Measurements from ENCODE around the gene CDKAL1.
"Not testable (repeated sequence)": the region's sequence is repeated elsewhere in the genome, so short reads cannot be mapped to it uniquely, and the experiment has no call there.

The CDKAL1 gene

GRCh38 chr6:20751293-20751935, 217.2 kb downstream of the CDKAL1 start:
- DNase-seq = no peak

- DNase-seq = no peak
Measured at GRCh38 chr6:20755631-20756030, 221.4 kb downstream of the CDKAL1 start.

DNA sequence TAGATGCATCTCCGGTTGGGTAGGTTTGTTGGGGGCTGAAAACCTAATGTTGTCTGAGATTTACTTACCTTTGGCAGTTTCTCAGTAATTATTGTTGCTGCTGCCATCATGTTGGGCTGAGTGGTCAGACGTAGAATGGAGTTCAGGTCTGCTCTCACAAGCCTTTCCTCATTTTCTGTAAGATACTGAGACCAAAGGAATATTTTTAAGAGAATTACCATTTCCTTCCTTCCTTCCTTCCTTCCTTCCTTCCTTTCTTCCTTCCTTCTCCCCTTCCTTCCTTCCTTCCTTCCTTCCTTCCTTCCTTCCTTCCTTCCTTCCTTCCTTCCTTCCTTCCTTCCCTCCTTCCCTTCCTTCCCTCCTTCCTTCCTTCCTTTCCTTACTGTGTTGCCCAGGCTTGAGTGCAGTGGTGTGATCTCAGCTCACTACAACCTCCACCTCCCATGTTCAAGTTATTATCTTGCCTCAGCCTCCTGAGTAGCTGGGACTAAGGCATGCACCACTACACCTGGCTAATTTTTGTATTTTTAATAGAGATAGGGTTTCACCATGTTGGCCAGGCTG, 222.4 kb downstream of the CDKAL1 start:
- DNase-seq = not testable (repeated sequence)

- no peak for DNase-seq
Measured at GRCh38 chr6:20757761-20758160, 223.5 kb downstream of the CDKAL1 start.

DNA sequence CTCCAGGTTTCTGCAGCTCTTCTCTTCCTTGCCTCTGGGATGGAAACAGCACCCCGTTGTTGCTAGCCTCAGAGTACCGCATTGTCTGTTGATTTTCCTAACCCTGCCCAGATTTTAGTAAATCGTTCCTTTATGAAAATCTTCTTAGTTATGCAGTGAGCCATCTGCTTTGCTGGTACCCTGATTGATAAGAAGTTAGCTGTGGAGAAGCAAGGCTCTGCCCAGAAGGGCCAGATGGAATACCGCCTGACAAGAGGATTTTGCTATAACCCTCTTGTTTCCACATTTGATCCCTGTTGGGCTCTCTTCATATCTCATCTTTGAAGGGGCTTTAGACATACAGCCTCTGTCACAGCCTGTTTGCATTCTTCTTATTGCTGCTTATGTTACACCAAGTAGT, 229.0 kb downstream of the CDKAL1 start:
- DNase-seq = no peak

- no peak for DNase-seq
Measured at GRCh38 chr6:20769631-20770030, 235.4 kb downstream of the CDKAL1 start.

- DNase-seq = no peak
Measured at GRCh38 chr6:20770773-20771172, 236.5 kb downstream of the CDKAL1 start.

DNA sequence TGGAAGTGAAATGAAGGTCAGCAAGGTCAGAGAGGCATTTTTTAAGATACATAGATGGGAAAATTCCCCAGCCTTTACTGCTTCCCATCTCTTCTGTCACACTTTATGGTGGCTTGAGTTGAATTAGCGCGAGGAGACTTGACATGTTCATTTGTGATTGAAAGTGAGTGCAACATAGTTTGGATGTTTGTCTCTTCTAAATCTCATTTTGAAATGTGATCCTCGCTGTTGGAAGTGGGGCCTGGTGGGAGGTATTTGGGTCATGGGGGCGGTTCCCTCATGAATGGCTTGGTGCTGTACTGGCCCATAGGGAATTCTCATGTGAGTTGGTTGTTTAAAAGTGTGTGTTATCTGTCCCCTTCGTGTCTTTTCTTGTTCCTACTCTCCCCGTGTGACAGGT, 237.2 kb downstream of the CDKAL1 start:
- DNase-seq = no peak

DNA sequence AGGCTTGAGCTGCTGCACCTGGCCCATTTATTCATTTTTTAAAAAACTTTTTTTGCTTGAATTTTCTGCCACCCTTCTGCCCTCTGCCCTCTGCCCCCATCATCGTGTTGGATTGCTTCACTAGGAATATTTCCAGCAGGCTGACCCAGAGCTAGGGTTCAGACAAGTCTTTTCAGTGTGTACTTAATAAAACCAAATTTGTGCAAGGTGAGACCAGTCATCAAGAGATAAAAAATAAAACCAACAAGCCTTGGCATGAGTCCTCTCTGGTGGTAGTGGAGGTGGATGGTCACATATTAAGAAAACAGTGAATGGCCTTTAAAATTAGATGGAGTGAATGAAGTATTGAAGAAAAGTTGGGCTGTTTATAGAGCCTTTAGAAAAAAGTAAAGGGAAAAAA, 239.6 kb downstream of the CDKAL1 start:
- DNase-seq = no peak

DNA sequence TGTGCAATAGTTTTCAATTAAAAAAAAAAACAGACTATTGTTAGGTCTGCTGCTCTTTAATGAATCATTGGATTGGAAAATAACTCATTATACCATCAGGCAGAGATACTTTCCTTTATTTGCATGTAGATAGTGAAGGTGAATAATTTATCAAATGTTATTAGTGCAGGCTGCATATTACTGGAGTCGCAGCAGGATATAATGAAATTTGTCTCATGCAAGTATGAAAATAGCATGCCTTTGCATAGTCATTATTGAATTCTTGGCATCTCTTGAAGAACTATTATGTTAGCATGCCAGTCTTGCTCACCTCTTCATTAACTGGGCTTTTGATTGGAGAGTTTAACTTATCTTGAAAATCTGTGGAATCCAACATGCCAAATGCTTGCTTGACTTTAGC, 241.7 kb downstream of the CDKAL1 start:
- DNase-seq = no peak

GRCh38 chr6:20777801-20778200, 243.5 kb downstream of the CDKAL1 start:
- DNase-seq = no peak

DNA sequence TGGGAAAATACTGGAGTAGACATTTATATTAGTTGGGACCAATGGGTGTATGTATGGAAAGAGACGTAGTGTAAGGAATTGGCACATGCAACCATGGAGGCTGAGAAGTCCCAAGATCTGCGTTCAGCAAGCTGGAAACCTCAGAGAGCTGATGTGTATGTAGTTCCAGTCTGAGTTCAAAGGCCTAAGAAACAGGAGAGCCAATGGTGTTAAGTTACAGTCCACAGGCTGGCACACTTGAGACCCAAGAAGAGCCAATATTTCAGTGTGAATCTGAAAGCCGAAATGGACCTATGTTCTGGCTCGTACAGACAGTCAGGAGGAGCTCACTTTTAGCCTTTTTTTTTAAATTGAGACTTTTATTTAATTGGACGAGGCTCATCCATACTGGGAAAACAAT, 244.2 kb downstream of the CDKAL1 start:
- no peak for DNase-seq

- DNase-seq = no peak
Measured at GRCh38 chr6:20778912-20779311, 244.7 kb downstream of the CDKAL1 start.

DNA sequence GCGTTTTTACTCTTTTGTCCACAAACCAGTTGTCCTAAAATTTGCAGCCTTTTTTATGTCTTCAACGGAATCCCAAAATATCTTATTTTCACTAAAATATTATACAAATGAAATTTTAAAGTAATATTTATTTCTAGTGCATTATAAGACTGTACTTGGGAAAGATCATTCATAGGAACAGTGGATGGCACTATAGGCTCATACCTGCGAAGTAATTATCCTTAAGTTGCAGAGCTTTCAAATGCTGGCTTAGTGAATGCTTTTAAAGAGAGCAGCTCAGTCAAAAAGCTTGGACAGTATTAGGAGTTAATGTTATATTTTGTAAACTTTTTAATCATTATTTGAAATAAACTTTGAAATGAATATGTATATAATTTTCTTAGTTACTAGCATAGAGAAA, 254.9 kb downstream of the CDKAL1 start:
- no peak for DNase-seq

GRCh38 chr6:20790032-20790791, 256.0 kb downstream of the CDKAL1 start:
- no peak for DNase-seq

DNA sequence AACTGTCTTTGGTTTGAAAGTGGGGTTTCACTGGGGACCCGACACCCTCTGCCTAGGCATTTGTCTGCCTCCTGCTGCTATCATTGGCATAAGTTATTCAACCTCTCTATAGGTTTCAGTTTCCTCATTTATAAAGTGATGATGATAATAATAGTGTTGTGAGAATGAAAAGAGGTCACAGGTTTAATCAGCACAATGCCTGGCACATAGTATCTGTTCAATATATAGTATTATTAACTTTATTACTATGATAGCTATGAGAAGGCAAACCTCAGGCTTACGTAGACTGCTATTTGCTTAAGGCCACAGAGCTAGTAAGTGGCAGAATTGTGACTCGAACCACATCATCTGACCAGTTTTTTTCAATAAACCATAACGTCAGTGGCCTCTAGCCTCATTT, 256.8 kb downstream of the CDKAL1 start:
- DNase-seq = no peak

- DNase-seq = no peak
Measured at GRCh38 chr6:20791944-20792343, 257.7 kb downstream of the CDKAL1 start.

GRCh38 chr6:20793174-20793573, 258.9 kb downstream of the CDKAL1 start:
- no peak for DNase-seq

DNA sequence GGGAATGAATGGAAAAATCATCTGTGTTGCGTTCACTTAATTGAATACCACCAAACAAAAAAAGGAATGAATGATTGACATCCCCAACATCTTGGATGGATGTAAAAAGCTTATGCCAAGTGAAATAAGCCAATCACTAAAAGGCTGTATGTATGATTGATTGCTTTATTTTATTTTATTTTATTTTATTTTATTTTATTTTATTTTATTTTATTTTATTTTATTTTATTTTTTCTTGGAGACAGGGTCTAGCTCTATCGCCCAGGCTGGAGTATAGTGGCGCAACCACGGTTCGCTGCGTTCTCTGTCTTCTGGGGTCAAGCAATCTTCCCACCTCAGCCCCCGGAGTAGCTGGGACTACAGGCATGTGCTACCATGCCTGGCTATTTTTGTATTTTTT, 263.3 kb downstream of the CDKAL1 start:
- DNase-seq = no peak

GRCh38 chr6:20800229-20800628, 266.0 kb downstream of the CDKAL1 start:
- DNase-seq = no peak

- DNase-seq = no peak
Measured at GRCh38 chr6:20800653-20801052, 266.4 kb downstream of the CDKAL1 start.

- DNase-seq = no peak
Measured at GRCh38 chr6:20801595-20801994, 267.3 kb downstream of the CDKAL1 start.

GRCh38 chr6:20802596-20802995, 268.3 kb downstream of the CDKAL1 start:
- no peak for DNase-seq

DNA sequence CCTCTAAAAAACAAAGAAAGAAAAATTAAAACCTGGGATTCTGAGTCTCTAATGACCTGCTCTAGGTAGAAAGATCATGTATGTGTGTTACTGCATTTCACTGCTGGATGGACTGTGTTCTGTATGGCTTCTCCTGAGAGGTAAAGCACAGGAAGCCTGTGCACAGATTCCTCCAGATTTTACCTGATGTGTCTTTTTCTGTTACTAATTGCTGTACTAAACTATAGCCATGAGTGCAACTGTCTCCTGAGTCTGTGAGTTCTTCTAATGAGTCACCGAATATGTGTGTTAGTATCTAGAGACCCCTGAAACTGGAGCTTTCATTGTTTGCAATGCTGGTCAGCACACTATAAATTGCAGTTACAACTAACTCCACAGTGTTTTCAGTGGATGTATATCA, 270.8 kb downstream of the CDKAL1 start:
- DNase-seq = no peak
